Esophagus mucosa (tissue), 1 donor: ENCODE data around the gene RAB11FIP4. TPM values are rescaled to one million over a fixed set of nuclear protein-coding genes. Genes with fewer than 3 reads are reported as not detected.
A peak's percentile ranks its signal among the peaks of the same experiment; 100 is the strongest.

Experiments used
- ATAC-seq: fragments of 200-7000 bp; cut with Tn5 transposase; one replicate; pipeline ENCODE4 v1.9.1; 2020
- total RNA-seq: library from RNA; stranded (reverse); gene quantifications from one replicate; pipeline ENCODE4 v1.2.4, GENCODE V29; 2023
- donor health status: DM: yes; HTN: yes; CAD: no.

Gene RAB11FIP4
- total RNA-seq, 1 donor from 2014 or later: 10.3 TPM

GRCh38 chr17:31412511-31412910 lies 21.0 kb downstream of the RAB11FIP4 start:
- ATAC-seq: no peak

GRCh38 chr17:31413081-31413799 lies 21.8 kb downstream of the RAB11FIP4 start:
- no peak for ATAC-seq

GRCh38 chr17:31413874-31414549 lies 22.5 kb downstream of the RAB11FIP4 start:
- peak; percentile 7 for ATAC-seq

DNA sequence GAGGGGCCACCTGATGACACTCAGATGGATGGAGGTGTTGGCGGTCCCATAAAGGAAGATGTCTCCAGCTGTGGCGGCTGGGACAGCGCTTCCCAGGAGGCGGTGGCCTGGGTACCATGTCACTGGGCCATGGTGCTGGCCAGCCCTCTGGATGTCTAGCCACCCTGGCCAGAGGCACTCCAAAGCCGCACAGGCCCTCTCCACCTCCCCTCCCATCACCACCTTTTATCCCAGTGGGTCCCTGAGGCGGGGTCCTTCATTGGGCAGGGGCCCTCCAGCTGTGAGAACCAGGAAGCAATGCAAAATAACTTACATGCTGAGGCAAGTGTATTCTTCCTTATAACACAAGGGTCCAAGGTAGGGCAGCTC lies 23.1 kb downstream of the RAB11FIP4 start:
- no peak for ATAC-seq

DNA sequence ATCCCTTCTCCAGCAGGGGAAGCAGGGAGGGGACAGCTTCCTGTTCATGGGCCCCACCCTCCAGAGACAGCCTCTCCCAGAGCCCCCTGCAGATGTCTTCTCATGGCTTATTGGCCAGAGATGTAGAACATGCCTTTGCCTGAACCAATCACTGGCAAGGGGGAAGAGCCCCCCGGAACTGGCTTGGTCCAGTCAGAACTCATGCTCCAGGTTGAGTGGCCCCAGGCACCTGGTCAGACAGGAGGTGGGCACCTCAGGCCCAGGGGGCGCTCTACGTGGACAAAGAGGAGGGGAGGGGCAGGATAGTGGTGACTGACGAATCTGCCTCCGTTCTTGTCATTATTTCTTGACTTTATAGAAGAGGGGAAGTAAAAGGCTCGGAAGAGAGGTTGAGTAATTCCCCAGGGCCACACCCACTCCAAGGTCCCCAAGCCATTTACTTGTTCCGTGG lies 23.6 kb downstream of the RAB11FIP4 start:
- no peak for ATAC-seq

GRCh38 chr17:31415640-31416502 lies 24.4 kb downstream of the RAB11FIP4 start:
- ATAC-seq: no peak

DNA sequence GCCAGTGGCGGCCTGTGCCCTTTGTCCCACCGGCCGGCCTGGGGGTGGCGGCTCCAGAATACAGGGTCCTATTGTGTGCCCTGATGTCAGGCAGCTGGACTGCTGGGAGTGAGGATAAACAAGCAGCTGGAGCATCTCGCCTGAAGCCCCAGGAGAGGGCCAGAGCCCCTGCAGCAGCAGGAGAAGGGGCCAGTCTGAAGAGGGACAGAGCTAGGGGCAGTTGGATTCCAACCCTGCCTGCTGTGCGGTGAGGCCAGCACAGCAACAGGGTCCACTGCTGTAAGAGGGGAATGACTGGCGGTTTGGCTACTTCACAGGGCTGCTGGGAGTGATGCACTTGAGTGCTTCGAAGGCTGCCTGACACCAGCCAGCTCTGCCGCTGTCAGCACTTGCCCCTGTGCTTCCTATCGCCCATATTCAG lies 25.0 kb downstream of the RAB11FIP4 start:
- ATAC-seq: no peak

- no peak for ATAC-seq
These were observed 25.7 kb downstream of the RAB11FIP4 start for GRCh38 chr17:31417051-31417792.

DNA sequence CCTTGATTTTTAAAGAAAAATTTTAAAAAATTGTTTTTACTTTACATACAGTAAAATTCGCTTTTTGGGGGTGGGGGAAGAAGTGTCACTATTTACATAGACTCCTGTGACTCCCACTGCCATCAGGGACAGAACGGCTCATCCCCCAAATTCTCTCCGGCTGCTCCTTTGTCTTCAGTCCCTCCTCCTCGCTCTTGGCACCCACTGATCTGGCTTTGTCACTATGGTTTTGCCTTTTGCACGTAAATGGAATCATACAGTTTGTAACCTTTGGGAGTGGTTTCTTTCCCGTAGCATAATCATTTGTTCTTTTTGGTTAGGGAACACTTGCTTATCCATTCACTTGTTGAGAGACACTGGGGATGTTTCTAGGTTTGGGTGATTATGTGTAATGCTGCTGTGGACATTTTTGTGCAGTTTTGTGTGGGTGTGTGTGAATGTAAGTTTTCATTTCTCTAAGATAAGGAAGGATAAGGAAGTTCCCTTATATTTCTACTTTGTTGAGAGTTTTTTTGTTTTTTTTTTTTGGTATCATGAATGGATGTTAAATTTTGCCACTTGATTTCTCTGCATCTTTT lies 27.4 kb downstream of the RAB11FIP4 start:
- ATAC-seq: no peak

GRCh38 chr17:31422443-31422842 lies 31.0 kb downstream of the RAB11FIP4 start:
- ATAC-seq: no peak

DNA sequence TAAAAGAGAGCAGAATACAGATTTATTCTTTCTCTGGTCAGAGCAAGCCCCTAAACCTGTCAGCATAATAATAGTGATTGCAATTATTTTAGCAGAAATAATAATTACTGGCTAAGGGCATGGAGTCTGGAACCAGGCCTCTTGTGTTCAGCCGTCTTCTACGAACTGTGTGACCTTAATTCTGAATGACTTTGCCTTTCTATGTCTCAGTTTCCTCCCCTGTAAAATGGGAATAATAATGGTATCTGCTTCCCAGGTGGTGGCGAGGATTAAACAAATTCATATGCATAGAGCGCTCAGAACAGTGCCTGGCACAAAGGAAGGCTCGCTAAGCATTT lies 33.4 kb downstream of the RAB11FIP4 start:
- no peak for ATAC-seq

DNA sequence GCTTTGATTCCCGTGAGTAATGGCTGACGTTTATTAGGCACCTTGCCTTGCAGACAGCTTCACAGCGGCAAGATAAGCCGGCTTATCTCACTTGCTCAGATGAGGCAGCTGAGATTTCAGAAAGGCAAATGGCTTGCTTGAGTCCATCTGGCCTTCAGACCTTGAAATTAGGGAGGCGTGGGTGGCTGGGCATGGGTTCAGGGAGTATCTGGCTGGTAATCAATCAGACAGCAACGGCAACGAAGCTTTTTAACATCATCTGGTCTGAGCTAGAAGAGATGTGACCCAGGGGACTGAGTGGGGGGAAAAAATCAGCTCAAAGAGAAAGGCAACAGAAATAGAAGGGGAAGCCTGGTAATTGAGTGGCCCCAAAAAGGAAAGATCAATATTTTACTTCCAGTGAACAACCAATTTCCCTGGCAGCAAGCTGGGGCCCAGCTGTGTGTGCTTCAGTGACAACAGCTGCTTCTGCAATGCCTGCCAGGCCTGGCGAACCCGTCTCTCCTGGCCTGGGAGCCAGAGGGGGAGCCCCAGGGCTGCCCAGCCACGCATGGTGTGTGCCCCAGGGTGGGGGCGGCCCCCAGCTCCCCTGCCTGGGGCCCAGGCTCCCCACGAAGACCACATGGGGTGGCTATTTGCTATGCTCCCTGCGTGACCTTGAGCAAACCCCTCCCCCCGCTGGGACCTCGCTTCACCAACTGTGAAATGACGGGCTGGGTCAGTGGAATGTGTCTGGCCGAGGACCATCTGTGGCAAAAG lies 34.0 kb downstream of the RAB11FIP4 start:
- ATAC-seq: peak; percentile 25

DNA sequence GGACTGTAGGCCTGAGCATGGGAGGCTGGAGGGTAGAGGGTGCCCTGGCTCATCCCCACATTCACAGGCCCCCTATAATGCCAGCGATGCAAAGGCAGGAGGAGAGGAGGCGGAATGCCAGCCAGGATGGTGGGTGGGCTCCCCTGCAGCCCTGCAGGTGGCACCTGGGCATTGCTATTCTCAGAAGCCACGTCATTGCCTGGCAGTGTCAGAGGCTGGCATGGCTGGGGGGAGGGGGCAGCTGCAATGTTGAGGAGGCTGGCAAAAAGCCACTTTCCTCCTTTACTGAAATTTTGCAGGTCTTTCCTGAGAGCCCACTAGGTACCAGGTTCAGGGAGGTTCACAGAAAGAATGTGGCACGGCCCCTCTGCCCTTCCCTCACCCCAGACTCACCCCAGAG lies 36.2 kb downstream of the RAB11FIP4 start:
- no peak for ATAC-seq

- ATAC-seq: no peak
These were observed 36.6 kb downstream of the RAB11FIP4 start for GRCh38 chr17:31428111-31428510.

DNA sequence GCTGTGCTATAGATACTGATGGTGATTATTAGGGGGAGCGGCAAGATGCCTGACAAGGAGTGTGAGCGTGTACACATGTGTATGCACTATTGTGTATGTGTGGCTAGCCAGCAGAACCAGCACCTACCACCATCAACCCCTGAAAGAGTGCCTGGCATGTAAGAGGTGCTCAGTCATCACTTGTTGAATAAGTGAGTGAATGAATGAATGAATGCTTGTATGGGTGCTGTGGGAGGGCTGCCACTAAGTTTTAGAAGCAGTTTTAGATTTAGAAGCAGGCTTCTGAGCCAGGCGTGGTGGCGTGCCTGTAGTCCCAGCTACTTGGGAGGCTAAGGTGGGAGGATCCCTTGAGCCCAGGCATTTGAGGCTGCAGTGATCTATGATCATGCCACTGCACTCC lies 37.0 kb downstream of the RAB11FIP4 start:
- ATAC-seq: no peak

GRCh38 chr17:31431098-31431851 lies 39.8 kb downstream of the RAB11FIP4 start:
- no peak for ATAC-seq

DNA sequence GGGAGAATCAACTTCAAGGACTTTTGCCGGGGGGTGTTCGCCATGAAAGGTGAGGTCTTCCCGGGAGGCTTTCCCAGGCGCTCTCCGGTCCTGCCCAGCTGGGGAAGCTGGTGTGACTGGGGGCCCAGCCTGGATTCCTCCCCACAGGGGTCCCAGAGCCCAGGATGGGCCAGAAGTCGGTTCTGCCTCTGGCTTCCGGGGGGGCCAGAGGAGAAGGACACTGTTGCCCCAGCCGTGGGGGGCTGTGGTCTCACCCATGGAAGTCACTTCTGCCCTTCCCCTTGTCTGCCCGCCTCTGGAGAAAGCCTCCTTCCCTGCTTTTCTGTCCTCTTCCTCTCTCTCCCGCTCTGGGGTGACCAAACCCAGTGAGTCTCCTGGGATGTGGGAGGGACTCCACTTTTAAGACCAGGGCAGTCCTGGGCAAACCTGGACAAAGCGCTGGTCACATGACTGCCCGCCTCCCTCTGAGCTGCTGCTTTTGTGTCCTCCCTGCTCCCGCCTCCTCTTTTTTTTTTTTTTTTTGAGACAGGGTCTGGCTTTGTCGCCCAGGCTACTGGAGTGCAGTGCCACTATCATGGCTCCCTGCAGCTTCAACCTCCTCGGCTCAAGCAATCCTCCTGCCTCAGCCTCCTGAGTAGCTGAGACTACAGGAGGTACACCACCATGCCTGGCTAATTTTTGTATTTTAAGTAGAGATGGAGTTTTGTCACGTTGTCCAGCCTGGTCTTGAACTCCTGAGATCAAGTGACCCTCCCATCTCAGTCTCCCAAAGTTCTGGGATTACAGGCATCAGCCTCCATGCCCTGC lies 40.6 kb downstream of the RAB11FIP4 start:
- ATAC-seq: no peak

DNA sequence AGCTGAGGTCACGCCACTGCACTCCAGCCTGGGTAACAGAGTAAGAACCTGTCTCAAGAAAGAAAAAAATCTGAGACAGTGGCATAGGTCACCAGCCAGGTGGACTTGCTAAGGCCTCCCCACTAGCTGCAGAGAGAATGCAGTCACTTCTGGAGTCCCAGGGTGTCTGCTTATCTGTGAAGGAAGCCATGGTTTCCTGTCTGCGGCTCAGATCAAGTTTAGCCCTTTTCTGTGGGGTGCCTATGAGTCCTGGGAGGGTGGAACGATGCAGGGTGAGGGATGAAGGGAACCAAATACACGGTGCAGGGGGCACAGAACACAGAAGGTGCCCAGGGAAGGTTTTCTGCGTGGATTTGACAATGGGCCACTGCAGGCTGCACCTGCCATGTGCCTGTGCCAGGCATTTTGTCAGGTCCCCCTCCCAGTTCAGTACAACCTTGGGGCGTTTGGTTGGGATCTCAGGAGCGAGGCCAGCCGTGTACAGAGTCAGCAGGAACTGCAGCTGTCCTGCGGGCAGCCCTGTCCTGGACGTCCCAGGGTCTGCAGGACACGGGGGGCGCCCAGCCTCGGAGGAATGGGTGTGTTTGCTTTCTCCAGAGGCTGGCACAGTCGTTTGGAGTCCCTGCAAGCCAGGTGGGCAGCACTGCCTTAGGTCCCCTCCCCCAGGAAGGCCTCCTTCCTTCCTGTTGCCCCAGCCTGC lies 41.8 kb downstream of the RAB11FIP4 start:
- ATAC-seq: no peak
